Lower leg skin (tissue), 3 donors: ENCODE measurements around the gene SIAH2.

ENCODE experiments used
- CTCF ChIP-seq, 3 donors: fragments of 450-650 bp; IDR thresholded peaks; one replicate each; pipeline ENCODE4 v1.5.1; 2016; ENCODE audit warnings: antibody characterized with exemption in 3 of 3, mild to moderate bottlenecking in 3 of 3, moderate library complexity in 2 of 3
- POLR2A ChIP-seq, 2 donors: fragments of 450-650 bp; IDR thresholded peaks; one replicate each; pipeline ENCODE4 v1.6.1; 2016 to 2017; ENCODE audit warnings: antibody characterized with exemption in 2 of 2, mild to moderate bottlenecking in 1 of 2, moderate library complexity in 1 of 2

GRCh38 chr3:150784747-150785125 lies 21.8 kb upstream of the SIAH2 start:
- no peak for TF ChIP-seq CTCF (IDR thresholded peaks at IDR 0.05)
- TF ChIP-seq POLR2A (IDR thresholded peaks at IDR 0.05) = no peak
